Activated CD4-positive, alpha-beta memory T cell treated with anti-CD3 and anti-CD28 coated beads for 36 hours (primary cell): Measurements from ENCODE around the gene SLC24A4. TPM values are rescaled to one million over a fixed set of nuclear protein-coding genes. Genes with fewer than 3 reads are reported as not detected.

Experiments
- CTCF ChIA-PET: fragments of 350-600 bp; sonication (Branson Sonifier 250); formaldehyde crosslinking; loops from one replicate; lab custom pipeline; 2021; ENCODE audit warnings: antibody characterized with exemption, inconsistent platforms; lab: Charles Lee
- POLR2A ChIA-PET: fragments of 350-600 bp; sonication (Branson Sonifier 250); formaldehyde crosslinking; loops from one replicate; lab custom pipeline; 2021; ENCODE audit warnings: antibody characterized with exemption; lab: Charles Lee
- DNase-seq: peaks from one replicate; pipeline ENCODE4 v3.0.0-alpha.2; 2020
- H3K27ac Mint-ChIP-seq: one replicate; pipeline ENCODE4 v1.8.0; 2021; ENCODE audit warnings: mixed read lengths
- H3K27me3 Mint-ChIP-seq: one replicate; pipeline ENCODE4 v1.8.0; 2021; ENCODE audit warnings: mixed read lengths
- H3K36me3 Mint-ChIP-seq: one replicate; pipeline ENCODE4 v1.8.0; 2021; ENCODE audit warnings: mixed read lengths
- H3K4me1 Mint-ChIP-seq: one replicate; pipeline ENCODE4 v1.8.0; 2021; ENCODE audit warnings: low read depth, mixed read lengths
- H3K4me3 Mint-ChIP-seq: one replicate; pipeline ENCODE4 v1.8.0; 2021; ENCODE audit warnings: mild to moderate bottlenecking, mixed read lengths
- H3K9me3 Mint-ChIP-seq: one replicate; pipeline ENCODE4 v1.8.0; 2021; ENCODE audit warnings: mixed read lengths
- intact Hi-C: fragments of 100-400 bp; cut with micrococcal nuclease; formaldehyde crosslinking; loops from one replicate; pipeline ENCODE4 v1.15.1; 2023
- total RNA-seq, 2 experiments: library from RNA; stranded (reverse); gene quantifications; one replicate each; pipeline ENCODE4 v1.2.3, GENCODE V29; 2021

The SLC24A4 gene
- total RNA-seq, 2 experiments from 2014 or later = not detected

GRCh38 chr14:92413379-92413778, 90.4 kb downstream of the SLC24A4 start:
- no peaks in the 10 kb centered on the region for H3K36me3 Mint-ChIP-seq
- H3K9me3 Mint-ChIP-seq = no peaks in the 10 kb centered on the region
- intact Hi-C loops = no loop called here
- peaks cover 6% of the 10 kb centered on the region for H3K27me3 Mint-ChIP-seq
- no peak overlapping the region for H3K4me3 Mint-ChIP-seq
- POLR2A ChIA-PET = no interaction called here
- no peaks in the 10 kb centered on the region for H3K4me1 Mint-ChIP-seq
- CTCF ChIA-PET = no interaction called here
- H3K27ac Mint-ChIP-seq = no peak overlapping the region
- DNase-seq = no peak

- ChIA-PET CTCF (no interaction called here), POLR2A (no interaction called here)
- intact Hi-C loops = no loop called here
- no peaks in the 10 kb centered on the region for H3K9me3 Mint-ChIP-seq
- H3K4me1 Mint-ChIP-seq = no peaks in the 10 kb centered on the region
- H3K27me3 Mint-ChIP-seq = peaks cover 9% of the 10 kb centered on the region
- no peaks in the 10 kb centered on the region for H3K36me3 Mint-ChIP-seq
- no peak overlapping the region for H3K4me3 Mint-ChIP-seq
- H3K27ac Mint-ChIP-seq = no peak overlapping the region
- no peak for DNase-seq
Observed at GRCh38 chr14:92414690-92415445, 91.9 kb downstream of the SLC24A4 start.

GRCh38 chr14:92415969-92416368, 93.0 kb downstream of the SLC24A4 start:
- H3K36me3 Mint-ChIP-seq = no peaks in the 10 kb centered on the region
- H3K27ac Mint-ChIP-seq = no peak overlapping the region
- POLR2A ChIA-PET = no interaction called here

GRCh38 chr14:92416544-92416943, 93.6 kb downstream of the SLC24A4 start:
- Mint-ChIP-seq H3K27ac (no peak overlapping the region), H3K36me3 (no peaks in the 10 kb centered on the region), H3K27me3 (peaks cover 9% of the 10 kb centered on the region), H3K9me3 (no peaks in the 10 kb centered on the region), H3K4me3 (no peak overlapping the region), H3K4me1 (no peaks in the 10 kb centered on the region)
- intact Hi-C loops = no loop called here
- DNase-seq = no peak
- POLR2A ChIA-PET = no interaction called here
- CTCF ChIA-PET = no interaction called here

More at GRCh38 chr14:92415969-92416368, 93.0 kb downstream of the SLC24A4 start:
- no peak for DNase-seq
- H3K4me3 Mint-ChIP-seq = no peak overlapping the region
- CTCF ChIA-PET = no interaction called here
- peaks cover 9% of the 10 kb centered on the region for H3K27me3 Mint-ChIP-seq
- no peaks in the 10 kb centered on the region for H3K4me1 Mint-ChIP-seq
- intact Hi-C loops = no loop called here
- H3K9me3 Mint-ChIP-seq = no peaks in the 10 kb centered on the region

GRCh38 chr14:92417759-92418158, 94.8 kb downstream of the SLC24A4 start:
- H3K9me3 Mint-ChIP-seq = no peaks in the 10 kb centered on the region
- no peak for DNase-seq
- no peaks in the 10 kb centered on the region for H3K36me3 Mint-ChIP-seq
- no peak overlapping the region for H3K27ac Mint-ChIP-seq
- CTCF ChIA-PET = no interaction called here
- POLR2A ChIA-PET = no interaction called here
- H3K4me1 Mint-ChIP-seq = no peaks in the 10 kb centered on the region
- no peak overlapping the region for H3K4me3 Mint-ChIP-seq
- H3K27me3 Mint-ChIP-seq = peaks cover 9% of the 10 kb centered on the region
- intact Hi-C loops = no loop called here

- no peak for DNase-seq
- H3K36me3 Mint-ChIP-seq = no peaks in the 10 kb centered on the region
- H3K9me3 Mint-ChIP-seq = no peaks in the 10 kb centered on the region
- intact Hi-C loops = no loop called here
- POLR2A ChIA-PET = no interaction called here
- peaks cover 3% of the 10 kb centered on the region for H3K27me3 Mint-ChIP-seq
- H3K4me3 Mint-ChIP-seq = no peak overlapping the region
- CTCF ChIA-PET = no interaction called here
- peaks cover 4% of the 10 kb centered on the region for H3K4me1 Mint-ChIP-seq
- no peak overlapping the region for H3K27ac Mint-ChIP-seq
Observed at GRCh38 chr14:92421751-92422150, 98.8 kb downstream of the SLC24A4 start.

- CTCF ChIA-PET = no interaction called here
- POLR2A ChIA-PET = no interaction called here
- intact Hi-C loops = no loop called here
- Mint-ChIP-seq H3K4me1 (peaks cover 4% of the 10 kb centered on the region), H3K4me3 (no peak overlapping the region), H3K36me3 (no peaks in the 10 kb centered on the region), H3K9me3 (no peaks in the 10 kb centered on the region), H3K27me3 (peaks cover 2% of the 10 kb centered on the region), H3K27ac (no peak overlapping the region)
- DNase-seq = no peak
Observed at GRCh38 chr14:92425101-92425500, 102.1 kb downstream of the SLC24A4 start.

- ChIA-PET POLR2A (no interaction called here), CTCF (no interaction called here)
- intact Hi-C loops = no loop called here
- H3K4me1 Mint-ChIP-seq = peaks cover 4% of the 10 kb centered on the region
- H3K27ac Mint-ChIP-seq = no peak overlapping the region
- DNase-seq = no peak
- H3K4me3 Mint-ChIP-seq = no peak overlapping the region
- no peaks in the 10 kb centered on the region for H3K9me3 Mint-ChIP-seq
- H3K36me3 Mint-ChIP-seq = no peaks in the 10 kb centered on the region
- H3K27me3 Mint-ChIP-seq = peaks cover 2% of the 10 kb centered on the region
Observed at GRCh38 chr14:92426237-92426636, 103.3 kb downstream of the SLC24A4 start.

GRCh38 chr14:92427096-92427495, 104.1 kb downstream of the SLC24A4 start:
- no peak for DNase-seq
- H3K4me3 Mint-ChIP-seq = no peak overlapping the region
- ChIA-PET CTCF (no interaction called here), POLR2A (no interaction called here)
- intact Hi-C loops = no loop called here
- peaks cover 4% of the 10 kb centered on the region for H3K4me1 Mint-ChIP-seq
- peaks cover 2% of the 10 kb centered on the region for H3K27me3 Mint-ChIP-seq
- no peak overlapping the region for H3K27ac Mint-ChIP-seq
- no peaks in the 10 kb centered on the region for H3K9me3 Mint-ChIP-seq
- H3K36me3 Mint-ChIP-seq = no peaks in the 10 kb centered on the region

GRCh38 chr14:92430686-92431085, 107.7 kb downstream of the SLC24A4 start:
- ChIA-PET CTCF (no interaction called here), POLR2A (no interaction called here)
- Mint-ChIP-seq H3K27me3 (peaks cover 2% of the 10 kb centered on the region), H3K9me3 (peaks cover 5% of the 10 kb centered on the region), H3K4me3 (no peak overlapping the region), H3K4me1 (peaks cover 4% of the 10 kb centered on the region), H3K36me3 (no peaks in the 10 kb centered on the region), H3K27ac (no peak overlapping the region)
- DNase-seq = no peak
- intact Hi-C loops = no loop called here

GRCh38 chr14:92431199-92431725, 108.3 kb downstream of the SLC24A4 start:
- peaks cover 5% of the 10 kb centered on the region for H3K9me3 Mint-ChIP-seq
- intact Hi-C loops = no loop called here
- DNase-seq = no peak
- ChIA-PET POLR2A (no interaction called here), CTCF (no interaction called here)
- no peaks in the 10 kb centered on the region for H3K4me1 Mint-ChIP-seq
- H3K36me3 Mint-ChIP-seq = no peaks in the 10 kb centered on the region
- no peak overlapping the region for H3K4me3 Mint-ChIP-seq
- peaks cover 2% of the 10 kb centered on the region for H3K27me3 Mint-ChIP-seq
- H3K27ac Mint-ChIP-seq = no peak overlapping the region

GRCh38 chr14:92433407-92433806, 110.4 kb downstream of the SLC24A4 start:
- Mint-ChIP-seq H3K4me1 (no peaks in the 10 kb centered on the region), H3K27ac (no peak overlapping the region), H3K27me3 (no peaks in the 10 kb centered on the region), H3K9me3 (peaks cover 5% of the 10 kb centered on the region), H3K4me3 (no peak overlapping the region), H3K36me3 (no peaks in the 10 kb centered on the region)
- DNase-seq = no peak
- POLR2A ChIA-PET = no interaction called here
- CTCF ChIA-PET = no interaction called here
- intact Hi-C loops = no loop called here

- DNase-seq = no peak
- POLR2A ChIA-PET = no interaction called here
- H3K4me3 Mint-ChIP-seq = no peak overlapping the region
- peaks cover 5% of the 10 kb centered on the region for H3K9me3 Mint-ChIP-seq
- H3K27ac Mint-ChIP-seq = no peak overlapping the region
- H3K4me1 Mint-ChIP-seq = no peaks in the 10 kb centered on the region
- intact Hi-C loops = no loop called here
- no peaks in the 10 kb centered on the region for H3K27me3 Mint-ChIP-seq
- no peaks in the 10 kb centered on the region for H3K36me3 Mint-ChIP-seq
- CTCF ChIA-PET = no interaction called here
Observed at GRCh38 chr14:92435154-92435553, 112.2 kb downstream of the SLC24A4 start.
